ENCODE results near the gene GPM6B.

GRCh38 chrX:13797512-13797911 lies 19.4 kb downstream of the GPM6B start:
- TF ChIP-seq CTCF (IDR thresholded peaks at IDR 0.05; ENCODE audit: insufficient read depth, low read length, poor library complexity, severe bottlenecking): no peak
- TF ChIP-seq EZH2phosphoT487 (conservative IDR thresholded peaks at IDR 0.05; ENCODE audit: low read length): no peak
